ENCODE measurements around the gene VANGL2.
A peak's percentile ranks its signal among the peaks of the same experiment; 100 is the strongest.

DNA sequence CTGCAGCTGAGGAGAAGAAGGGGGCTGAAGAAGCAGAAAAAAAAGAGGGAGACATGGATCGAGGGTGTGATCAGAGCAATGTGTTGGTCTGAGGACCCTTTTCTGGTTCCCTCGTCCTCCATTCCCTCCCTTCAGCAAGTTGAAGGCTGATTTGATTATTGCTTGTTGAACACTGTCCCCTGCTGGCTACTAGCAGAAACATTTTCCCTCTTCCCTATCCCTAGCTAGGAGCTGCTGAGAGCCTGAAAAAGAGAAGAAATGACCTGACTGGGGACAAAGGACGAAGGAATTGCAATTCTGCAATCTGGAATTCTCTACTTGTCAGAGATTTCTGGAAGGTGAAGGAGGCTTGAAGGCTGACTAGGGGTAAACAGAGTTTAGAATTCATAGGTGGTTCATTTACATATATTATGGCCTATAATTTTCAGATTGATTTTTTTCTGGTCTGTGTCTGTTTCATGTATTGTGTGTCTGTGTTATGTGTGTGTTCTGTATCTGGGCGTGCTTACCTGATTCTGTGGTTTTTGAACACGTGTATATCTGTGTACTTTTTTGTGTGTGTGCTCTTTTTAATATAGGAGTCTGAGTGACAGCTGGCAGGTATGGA lies 23.7 kb upstream of the VANGL2 start:
- TF ChIP-seq, protein P1, sequence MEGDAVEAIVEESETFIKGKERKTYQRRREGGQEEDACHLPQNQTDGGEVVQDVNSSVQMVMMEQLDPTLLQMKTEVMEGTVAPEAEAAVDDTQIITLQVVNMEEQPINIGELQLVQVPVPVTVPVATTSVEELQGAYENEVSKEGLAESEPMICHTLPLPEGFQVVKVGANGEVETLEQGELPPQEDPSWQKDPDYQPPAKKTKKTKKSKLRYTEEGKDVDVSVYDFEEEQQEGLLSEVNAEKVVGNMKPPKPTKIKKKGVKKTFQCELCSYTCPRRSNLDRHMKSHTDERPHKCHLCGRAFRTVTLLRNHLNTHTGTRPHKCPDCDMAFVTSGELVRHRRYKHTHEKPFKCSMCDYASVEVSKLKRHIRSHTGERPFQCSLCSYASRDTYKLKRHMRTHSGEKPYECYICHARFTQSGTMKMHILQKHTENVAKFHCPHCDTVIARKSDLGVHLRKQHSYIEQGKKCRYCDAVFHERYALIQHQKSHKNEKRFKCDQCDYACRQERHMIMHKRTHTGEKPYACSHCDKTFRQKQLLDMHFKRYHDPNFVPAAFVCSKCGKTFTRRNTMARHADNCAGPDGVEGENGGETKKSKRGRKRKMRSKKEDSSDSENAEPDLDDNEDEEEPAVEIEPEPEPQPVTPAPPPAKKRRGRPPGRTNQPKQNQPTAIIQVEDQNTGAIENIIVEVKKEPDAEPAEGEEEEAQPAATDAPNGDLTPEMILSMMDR (IDR thresholded peaks at IDR 0.05; ENCODE audit: insufficient read depth, low read length) = peak; percentile 98
- TF ChIP-seq POLR2AphosphoS5 (IDR thresholded peaks at IDR 0.05; ENCODE audit: low read depth) = no peak
- TF ChIP-seq, protein P2, sequence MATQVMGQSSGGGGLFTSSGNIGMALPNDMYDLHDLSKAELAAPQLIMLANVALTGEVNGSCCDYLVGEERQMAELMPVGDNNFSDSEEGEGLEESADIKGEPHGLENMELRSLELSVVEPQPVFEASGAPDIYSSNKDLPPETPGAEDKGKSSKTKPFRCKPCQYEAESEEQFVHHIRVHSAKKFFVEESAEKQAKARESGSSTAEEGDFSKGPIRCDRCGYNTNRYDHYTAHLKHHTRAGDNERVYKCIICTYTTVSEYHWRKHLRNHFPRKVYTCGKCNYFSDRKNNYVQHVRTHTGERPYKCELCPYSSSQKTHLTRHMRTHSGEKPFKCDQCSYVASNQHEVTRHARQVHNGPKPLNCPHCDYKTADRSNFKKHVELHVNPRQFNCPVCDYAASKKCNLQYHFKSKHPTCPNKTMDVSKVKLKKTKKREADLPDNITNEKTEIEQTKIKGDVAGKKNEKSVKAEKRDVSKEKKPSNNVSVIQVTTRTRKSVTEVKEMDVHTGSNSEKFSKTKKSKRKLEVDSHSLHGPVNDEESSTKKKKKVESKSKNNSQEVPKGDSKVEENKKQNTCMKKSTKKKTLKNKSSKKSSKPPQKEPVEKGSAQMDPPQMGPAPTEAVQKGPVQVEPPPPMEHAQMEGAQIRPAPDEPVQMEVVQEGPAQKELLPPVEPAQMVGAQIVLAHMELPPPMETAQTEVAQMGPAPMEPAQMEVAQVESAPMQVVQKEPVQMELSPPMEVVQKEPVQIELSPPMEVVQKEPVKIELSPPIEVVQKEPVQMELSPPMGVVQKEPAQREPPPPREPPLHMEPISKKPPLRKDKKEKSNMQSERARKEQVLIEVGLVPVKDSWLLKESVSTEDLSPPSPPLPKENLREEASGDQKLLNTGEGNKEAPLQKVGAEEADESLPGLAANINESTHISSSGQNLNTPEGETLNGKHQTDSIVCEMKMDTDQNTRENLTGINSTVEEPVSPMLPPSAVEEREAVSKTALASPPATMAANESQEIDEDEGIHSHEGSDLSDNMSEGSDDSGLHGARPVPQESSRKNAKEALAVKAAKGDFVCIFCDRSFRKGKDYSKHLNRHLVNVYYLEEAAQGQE (IDR thresholded peaks at IDR 0.05; ENCODE audit: insufficient replicate concordance, low read depth) = no peak
- TF ChIP-seq GABPA (IDR thresholded peaks at IDR 0.05; ENCODE audit: low read depth) = no peak
- TF ChIP-seq SPI1 (IDR thresholded peaks at IDR 0.05; ENCODE audit: borderline replicate concordance, low read depth) = no peak

All from HL-60 (cell line).